ENCODE measurements around the gene CCL8.

Gene CCL8

DNA sequence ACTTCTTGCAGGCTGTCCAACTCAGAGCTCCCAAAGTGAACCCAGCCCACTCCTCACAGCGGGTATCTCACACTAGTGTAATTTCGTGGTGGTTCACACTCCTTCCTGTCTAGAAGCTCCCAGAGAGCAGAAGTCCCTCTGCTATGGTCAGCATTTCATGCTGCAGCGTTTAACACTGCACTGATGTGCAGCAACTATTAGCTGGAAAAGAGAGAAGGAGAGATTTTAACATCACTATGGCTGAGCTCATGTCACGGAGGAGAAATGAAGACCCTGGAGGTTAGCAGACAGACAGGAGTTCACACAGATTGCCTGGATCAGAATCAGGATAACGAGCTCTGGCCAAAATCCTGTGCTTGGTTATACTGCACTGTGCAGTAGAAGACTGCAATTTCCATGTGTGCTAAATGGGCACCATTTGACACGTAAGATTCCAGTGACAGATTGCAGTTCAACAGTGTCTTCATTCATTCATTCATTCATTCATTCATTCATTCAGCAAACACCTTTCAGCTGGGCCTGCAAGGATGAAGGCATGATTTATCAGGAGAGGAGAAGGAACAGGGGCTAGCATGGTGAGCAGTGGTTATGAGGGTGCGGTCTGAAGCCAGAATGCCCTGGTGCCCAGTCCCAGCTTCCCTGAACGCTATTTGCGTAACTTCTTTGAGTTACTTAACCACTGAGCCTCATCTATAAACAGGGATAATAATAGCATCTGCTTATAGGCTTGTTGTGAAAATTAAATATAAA lies 49.1 kb downstream of the CCL8 start:
- no peak for DNase-seq

DNA sequence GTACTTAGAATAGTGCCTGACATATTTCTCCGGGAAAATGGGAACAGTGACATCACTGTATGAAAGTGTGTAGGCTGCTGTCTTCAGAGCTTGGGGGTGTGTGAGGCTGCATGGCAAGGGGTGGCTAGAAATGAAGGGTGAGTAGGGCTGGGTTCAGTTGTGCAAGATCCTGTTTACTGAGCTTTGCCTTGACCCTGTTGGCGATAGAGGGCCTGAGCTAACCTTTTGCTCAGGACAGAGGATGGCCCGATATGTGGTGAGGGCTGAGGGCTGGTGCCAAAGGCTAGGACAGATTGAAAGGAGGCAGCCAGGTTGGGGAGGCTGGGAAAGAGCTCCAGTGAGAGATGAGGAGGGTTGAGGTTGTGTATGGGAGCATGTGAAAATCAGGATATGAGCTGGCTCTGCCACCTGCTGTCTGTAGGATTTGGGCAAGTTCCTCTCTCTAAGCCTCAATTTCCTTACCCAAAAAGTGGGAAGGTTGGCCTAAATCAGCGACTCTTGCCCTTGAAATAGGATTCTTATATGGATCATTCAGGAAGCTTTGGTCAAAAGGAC lies 49.8 kb downstream of the CCL8 start:
- no peak for DNase-seq

DNA sequence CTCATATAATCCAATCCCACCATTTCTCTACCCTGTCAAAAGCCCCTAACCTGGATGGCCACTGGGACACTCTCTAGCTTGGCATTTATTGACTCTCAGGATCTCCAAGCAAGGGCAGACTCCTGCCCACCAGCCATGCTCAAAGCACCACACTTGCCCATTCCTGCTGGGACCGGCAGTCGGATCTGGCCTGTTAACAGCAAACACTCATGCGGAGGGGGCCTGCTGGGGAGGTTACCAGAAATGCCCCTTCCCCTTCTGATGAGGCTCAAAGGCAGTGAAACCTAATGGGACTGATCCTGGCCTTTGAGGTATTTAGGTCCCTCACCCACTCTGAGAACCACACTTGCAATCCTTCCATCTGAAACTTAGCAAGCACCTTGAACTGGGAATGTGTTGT lies 50.3 kb downstream of the CCL8 start:
- no peak for DNase-seq

DNA sequence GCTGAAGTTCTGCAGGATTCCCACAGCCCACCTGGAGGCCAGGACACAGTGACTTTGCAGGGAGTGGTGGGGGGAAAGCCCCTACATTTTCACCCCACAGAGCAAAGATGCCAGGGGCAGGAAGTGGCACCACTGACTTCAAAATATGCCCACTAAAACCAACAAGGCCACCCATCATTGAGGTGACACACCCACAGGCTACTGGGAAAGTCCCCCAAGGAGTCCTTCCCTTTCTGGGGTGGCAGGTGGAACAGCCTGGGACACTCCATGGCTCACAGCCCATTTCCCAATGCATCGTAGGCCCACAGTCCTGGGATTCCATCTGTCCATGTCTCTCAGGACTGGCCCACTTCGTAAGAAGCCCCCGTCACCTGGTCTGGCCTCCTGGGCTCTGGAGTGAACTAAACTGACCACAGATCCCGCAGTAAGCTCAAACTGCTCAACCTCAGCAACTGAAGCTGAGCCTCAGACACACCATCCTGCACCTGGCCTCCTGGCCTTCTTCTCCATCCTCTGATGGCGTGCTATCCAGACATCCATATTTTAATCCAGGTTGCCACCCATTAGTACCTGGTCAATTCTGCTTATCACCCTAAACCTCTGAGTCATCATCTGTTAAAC lies 51.3 kb downstream of the CCL8 start:
- DNase-seq, result no peak

DNA sequence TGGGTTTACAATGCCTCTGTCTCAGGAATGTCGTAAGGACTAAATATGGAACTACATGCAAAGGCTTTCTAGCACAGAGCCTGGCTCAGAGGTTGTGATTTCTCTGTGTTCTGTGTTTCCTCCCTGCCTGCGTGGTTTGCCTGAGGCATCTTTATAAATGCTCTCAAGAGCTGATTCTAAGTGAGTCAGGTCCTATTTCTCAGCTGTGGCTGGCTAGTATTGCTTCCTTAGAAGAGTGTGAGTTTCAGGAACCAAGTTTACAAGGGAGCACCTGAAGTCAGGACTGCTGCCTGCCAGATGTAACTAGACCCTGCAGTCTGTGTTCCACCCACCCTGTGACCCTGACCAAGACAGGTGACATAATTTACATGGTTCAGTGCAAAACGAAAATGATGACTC lies 51.8 kb downstream of the CCL8 start:
- DNase-seq, result no peak

Measured in stimulated activated CD4-positive, alpha-beta T cell treated with anti-CD3 and anti-CD28 coated beads, Interleukin-2, amount 100 ng/mL, for 24 hours (primary cell).